DMS 273 treated with DMSO at 0.1 percent for 48 hours (cell line): ENCODE measurements around the gene KCNG1.
"Not testable (repeated sequence)": the region's sequence is repeated elsewhere in the genome, so short reads cannot be mapped to it uniquely, and the experiment has no call there.

Source experiments
- DNase-seq: peaks from one replicate; lab custom pipeline; 2025; lab: John Stamatoyannopoulos, UW

KCNG1 gene

GRCh38 chr20:50987493-50988210 is 35.3 kb downstream of the KCNG1 start:
- DNase-seq = peak; percentile 51

DNA sequence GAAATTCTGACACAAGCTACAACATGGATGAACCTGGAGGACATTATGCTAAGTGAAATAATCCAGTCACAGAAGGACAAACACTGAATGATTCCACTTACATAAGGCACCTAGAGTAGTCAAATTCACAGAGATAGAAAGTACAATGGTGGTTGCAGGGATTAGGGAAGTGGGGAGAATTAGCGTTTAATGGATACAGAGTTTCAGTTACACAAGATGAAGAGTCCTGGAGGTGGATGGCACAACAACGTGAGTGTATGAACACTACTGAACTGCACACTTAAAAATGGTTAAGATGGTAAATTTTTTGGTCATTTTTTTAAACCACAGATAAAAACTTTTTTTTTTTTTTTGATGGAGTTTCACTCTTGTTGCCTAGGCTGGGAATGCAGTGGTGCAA is 39.6 kb downstream of the KCNG1 start:
- no peak for DNase-seq

- no peak for DNase-seq
Measured at GRCh38 chr20:50982363-50982762, 40.5 kb downstream of the KCNG1 start.

DNA sequence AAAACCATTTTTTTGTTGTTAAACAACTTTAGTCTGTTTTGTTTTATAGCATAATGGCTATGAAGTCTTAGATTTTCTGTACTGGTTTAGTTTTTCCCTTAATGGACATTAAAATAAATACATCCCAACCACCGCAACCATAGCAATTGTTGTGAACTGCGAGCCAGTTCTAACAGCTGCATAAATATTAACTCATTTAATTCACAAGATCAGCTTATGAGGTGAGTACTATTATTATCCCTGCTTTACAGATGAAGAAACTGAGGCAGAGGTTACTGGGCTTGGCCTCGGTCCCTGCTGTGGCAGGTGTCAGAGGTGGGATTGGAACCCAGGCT is 41.2 kb downstream of the KCNG1 start:
- DNase-seq = no peak

DNA sequence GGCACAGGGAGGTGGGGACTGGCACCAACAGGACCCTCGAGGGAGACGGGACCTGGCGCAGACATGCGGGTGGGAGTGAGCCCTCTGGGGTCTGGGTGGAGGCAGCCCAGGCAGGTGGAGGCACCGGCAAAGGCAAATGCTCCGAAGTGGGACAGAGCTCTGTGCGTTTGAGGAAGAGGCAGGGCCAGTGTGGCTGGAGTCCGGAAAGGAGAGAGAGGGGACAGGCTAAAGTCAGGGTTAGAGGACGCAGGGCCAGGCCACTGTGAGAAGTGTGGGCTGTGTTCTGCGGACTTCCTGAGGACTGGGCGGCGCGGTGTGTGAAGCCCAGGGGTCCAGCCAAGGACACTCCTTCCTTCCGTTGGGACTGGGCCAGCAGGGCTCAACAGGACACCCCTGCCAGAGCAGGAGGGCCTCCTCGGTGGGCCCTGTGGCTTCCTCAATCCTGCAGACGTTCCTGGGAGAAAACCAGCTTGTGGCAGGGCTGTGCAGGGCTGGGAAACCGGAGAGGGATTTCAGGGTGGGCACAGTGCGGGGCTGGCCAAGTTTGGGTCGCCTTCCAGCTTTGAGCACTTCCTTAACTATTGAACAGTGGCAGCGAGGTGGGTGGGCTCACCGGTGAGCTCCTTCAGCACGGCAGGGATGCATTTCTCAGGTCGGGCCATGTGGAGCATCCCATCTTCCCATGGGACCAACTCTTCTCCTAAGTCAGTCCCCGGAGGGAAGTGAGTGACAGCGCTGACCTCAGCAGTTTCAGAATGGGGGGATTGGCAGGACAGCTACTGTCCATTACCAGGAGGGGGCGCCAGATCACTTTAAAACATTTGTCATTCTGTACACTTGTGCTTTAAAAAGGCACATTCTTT is 41.8 kb downstream of the KCNG1 start:
- no peak for DNase-seq

- no peak for DNase-seq
Measured at GRCh38 chr20:50980071-50980681, 42.7 kb downstream of the KCNG1 start.

- DNase-seq = not testable (repeated sequence)
Measured at GRCh38 chr20:50978533-50978932, 44.4 kb downstream of the KCNG1 start.

GRCh38 chr20:50977066-50978021 is 45.6 kb downstream of the KCNG1 start:
- no peak for DNase-seq

DNA sequence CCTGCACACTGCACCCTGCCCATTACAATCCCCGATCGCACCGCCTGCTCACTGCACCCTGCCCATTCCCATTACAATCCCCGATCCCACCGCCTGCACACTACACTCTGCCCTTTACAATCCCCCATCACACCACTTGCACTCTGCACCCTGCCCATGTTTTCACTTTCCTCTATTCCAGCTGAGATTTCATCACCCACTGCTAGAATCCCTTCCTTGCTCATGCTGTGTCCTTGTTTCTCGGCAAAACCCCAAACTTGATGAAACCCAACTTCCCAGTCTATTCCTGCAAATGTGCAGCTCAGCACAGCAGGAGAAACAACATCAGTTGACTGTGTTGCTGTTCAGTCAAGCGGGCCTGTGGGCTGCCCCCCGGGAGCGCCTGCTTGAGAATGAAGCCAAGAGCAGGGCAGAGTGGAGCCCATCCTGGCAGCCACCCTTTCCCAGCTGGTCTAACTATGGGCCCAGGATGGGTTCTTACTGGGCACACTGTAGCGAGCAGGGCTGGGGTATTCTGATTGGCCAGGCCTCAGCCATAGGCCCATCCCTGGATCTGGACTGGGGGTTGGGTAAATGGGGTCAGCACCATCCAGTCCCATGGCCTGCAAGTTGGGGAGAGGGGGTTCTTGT is 47.1 kb downstream of the KCNG1 start:
- DNase-seq = no peak

DNA sequence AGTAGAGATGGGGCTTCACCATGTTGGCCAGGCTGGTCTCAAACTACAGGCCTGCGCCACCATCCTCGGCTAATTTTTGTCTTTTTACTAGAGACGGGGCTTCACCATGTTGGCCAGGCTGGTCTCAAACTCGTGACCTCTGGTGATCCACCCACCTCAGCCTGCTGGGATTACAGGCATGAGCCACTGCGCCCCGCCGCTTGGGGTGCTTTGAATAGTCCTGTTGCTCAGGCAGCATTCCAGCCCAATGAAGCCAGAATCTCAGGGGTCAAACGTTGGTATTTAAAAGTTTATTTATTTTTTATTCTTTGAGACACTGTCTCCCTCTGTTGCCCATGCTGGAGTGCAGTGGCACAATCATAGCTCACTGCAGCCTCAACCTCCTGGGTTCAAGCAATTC is 53.0 kb downstream of the KCNG1 start:
- DNase-seq = no peak

- DNase-seq = no peak
Measured at GRCh38 chr20:50969435-50969834, 53.5 kb downstream of the KCNG1 start.

GRCh38 chr20:50968289-50968688 is 54.6 kb downstream of the KCNG1 start:
- no peak for DNase-seq

DNA sequence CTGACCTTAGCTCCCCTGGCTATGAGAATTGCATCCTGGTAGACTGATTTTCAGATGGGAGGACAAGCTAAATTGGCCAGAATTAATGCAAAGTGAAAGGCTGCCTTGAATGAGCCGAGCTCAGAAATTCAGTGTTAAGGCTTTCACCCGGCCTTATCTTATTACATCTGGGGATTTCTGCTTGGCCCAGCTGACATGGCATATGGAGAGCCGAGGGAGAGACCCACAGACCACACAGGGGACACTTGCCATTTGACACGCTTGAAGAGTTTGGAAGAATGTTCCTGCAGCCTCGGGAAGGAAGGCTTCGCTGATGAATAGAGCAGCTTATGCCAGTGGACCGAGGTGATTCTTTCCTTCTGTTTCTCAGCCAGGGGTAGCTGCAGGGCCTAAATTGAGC is 55.3 kb downstream of the KCNG1 start:
- DNase-seq = peak; percentile 91

DNA sequence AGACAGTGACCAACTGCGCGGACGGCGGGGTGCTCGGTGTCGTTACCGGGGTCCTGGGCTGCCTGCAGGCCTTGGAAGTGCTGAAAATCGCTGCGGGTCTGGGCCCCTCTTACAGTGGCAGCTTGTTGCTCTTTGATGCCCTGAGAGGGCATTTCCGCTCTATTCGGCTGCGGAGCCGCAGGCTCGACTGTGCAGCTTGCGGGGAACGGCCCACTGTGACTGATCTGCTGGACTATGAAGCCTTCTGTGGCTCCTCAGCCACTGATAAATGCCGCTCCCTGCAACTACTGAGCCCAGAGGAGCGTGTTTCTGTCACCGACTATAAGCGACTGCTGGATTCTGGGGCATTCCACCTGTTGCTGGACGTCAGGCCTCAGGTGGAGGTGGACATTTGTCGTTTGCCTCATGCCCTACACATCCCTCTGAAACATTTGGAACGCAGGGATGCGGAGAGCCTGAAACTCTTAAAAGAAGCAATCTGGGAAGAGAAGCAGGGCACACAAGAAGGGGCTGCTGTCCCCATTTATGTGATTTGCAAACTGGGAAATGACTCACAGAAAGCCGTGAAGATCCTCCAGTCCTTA is 63.3 kb downstream of the KCNG1 start:
- no peak for DNase-seq

- DNase-seq = peak; percentile 95
Measured at GRCh38 chr20:50958615-50959542, 64.0 kb downstream of the KCNG1 start, which contains the start of gene MOCS3. MOCS3 (plus strand) TSS chr20:50958818; CDS start chr20:50958843, 25 bp downstream.

DNA sequence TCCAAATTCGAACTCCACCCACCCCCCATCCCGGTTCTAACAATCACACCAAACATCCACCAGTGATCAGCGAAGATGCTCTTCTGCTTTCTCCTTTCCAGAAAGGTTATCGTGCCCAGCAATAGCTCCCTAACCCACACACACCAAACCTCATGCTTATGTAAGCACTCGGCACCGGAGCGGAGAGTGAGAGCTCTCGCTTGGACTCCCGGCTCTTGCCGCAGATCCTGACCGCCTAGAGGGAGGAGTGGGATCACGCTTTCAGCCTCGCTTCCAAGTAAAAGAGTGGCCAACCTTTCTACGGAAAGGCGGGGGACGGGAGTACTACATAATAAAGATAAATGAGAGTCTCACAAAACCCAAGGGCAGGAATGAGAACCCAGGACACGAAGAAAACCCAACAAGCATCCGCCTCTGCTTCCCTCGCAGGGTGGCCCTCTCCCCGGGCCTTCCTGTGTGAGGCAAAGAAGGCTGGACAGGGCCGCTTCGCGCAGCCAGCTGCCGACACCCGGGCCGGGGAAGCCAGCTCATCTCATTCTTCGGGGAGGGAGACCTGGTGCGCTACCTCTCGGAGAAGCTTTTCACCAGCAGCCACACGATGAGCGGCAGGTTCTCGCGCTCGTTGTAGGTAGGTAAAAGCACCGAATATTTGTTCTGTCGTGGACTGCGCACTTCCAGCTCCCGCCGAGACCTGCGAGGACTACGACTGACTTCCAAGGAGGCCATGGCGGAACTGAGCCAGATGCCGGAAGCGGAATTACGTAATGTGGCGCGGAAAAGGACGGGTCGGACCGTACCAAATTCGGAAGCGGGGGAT is 64.9 kb downstream of the KCNG1 start, which contains the start of gene DPM1:
TSS of gene DPM1 (minus strand) at position 735 of the 817 bp plus-strand sequence. CDS start at position 726, 9 bp downstream.
- peak; percentile 95 for DNase-seq

DNA sequence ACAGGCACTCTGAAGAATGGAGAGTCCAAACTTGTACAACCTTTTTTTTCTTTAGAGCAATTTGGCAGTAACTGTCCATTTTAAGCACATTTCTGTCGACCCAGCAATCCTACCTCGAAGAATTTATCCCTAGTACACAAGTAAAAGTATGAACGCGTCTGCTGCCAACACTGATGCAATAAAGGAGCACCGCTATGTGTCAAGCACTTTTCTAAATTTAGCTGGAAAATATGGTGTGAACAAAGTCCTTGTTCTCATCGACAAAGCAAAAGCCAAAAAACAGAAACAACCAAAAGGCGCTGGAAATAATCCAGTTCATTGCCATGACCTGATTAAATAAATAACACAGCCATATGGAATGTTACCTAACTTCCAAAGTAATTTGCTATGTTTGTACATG is 65.6 kb downstream of the KCNG1 start:
- no peak for DNase-seq

DNA sequence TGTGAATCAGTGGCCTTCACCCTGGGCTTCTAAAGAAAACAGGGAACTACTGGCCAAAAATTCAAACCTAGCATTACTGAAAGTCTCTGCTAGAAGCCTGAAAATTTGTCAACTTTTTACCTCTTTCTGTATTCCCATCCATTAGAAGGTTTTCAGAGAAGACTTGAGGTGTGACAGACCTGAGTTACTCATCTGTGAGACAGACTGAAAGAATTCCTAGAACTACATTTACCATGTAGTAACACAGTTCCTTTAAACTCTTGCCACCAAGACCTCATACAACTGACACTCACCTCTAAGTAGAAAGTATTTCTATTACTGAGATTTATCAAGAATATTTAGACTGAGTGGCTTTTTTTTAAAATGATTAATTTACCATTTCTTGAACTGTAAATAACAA is 69.1 kb downstream of the KCNG1 start:
- DNase-seq = no peak
